ENCODE data around the gene TSPEAR. TPM values are rescaled to one million over a fixed set of nuclear protein-coding genes. Genes with fewer than 3 reads are reported as not detected.
A peak's percentile ranks its signal among the peaks of the same experiment; 100 is the strongest.

Gene TSPEAR
- total RNA-seq, 2 experiments from 2014 or later = not detected

DNA sequence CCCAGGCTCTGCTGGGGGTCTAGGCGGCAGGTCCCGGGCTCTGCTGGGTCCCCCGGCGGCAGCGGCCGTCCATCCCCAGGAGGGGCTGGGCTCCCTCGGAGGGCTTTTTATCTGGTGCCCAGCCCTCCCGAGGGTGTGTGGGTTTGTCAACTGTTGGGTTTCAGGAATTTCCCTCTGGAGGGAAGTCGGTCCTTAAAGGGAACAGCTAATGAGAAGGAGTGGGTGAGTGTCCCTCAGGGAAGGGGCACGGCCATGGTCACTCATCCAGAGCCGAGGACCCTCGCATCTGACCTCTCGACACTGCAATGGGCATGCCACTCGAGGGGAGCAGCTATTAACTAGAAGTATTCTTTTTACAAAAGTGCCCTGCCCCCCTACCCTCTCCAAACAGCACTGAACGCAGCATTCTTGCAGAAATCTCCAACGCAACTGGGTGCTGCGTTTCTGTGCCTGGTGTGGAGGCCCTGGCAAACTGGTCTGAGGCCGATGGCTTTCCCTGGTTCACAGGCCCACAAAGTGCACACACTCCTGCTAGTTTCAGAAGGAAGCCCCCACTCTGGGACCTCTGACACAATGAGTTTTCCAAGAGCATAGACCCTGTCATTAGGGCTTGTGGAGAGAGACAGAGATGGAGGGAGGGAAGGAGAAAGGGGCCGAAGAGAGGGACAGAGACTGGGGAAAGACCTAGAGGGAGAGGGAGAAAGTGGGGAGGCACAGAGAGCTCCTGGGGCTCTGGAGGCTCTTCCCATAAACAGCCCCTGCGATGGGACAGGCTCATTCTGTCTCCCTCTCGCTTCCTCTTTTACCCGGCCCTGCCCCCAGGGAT lies 1.0 kb upstream of the TSPEAR start:
- CTCF ChIA-PET = interaction anchor here (1.1 kb wide), 1 partner anchor 165 kb away, joined by 3 read pairs; no protein-coding TSS in a partner anchor
- DNase-seq = no peak
- no peaks in the 10 kb centered on the region for H3K36me3 Mint-ChIP-seq (ENCODE audit: low read depth)
- intact Hi-C loops (cut with micrococcal nuclease) = no loop called here
- H3K4me3 Mint-ChIP-seq = no peak overlapping the region
- H3K4me1 Mint-ChIP-seq (ENCODE audit: low read depth) = peaks cover 30% of the 10 kb centered on the region
- H3K27me3 Mint-ChIP-seq (ENCODE audit: low read depth) = peaks cover 62% of the 10 kb centered on the region
- no peak overlapping the region for H3K27ac Mint-ChIP-seq
- H3K9me3 Mint-ChIP-seq = no peaks in the 10 kb centered on the region

DNA sequence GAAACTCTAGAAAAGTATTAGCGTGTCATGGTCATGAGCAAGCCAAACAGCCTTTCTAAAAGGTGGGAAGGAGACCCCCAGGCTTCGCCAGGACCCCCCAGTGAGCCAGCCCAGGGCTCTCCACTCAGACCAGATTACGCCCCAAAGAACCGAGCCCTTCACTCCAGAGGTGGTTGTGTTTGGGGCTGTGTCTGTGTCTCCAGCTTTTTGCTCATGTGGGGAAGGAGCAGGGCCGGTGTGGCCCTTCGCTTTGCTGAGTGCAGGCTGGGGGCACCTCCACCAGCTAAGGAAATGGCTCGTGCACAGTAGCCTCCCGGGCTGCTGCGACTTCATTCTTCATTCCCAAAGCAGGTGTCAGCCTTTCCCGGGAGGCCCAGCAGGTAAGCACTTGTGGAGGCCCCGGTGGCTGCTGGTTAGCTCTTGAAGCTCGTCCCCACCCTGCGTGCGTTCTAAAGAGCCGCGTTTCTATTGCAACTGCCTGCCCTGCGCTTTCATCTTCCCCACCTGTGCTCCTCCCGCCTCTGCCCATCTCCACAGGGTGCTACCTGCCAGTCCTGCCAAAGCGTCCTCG lies 531 bp downstream of the TSPEAR start:
- CTCF ChIA-PET = interaction anchor here (0.9 kb wide), 1 partner anchor 31 kb away, joined by 3 read pairs; no protein-coding TSS in a partner anchor
- intact Hi-C loops (cut with micrococcal nuclease) = no loop called here
- Mint-ChIP-seq H3K4me3 (no peak overlapping the region), H3K9me3 (peaks cover 3% of the 10 kb centered on the region), H3K27me3 (ENCODE audit: low read depth) (peaks cover 77% of the 10 kb centered on the region), H3K36me3 (ENCODE audit: low read depth) (peaks cover 6% of the 10 kb centered on the region), H3K4me1 (ENCODE audit: low read depth) (peaks cover 34% of the 10 kb centered on the region), H3K27ac (no peak overlapping the region)
- DNase-seq = no peak

DNA sequence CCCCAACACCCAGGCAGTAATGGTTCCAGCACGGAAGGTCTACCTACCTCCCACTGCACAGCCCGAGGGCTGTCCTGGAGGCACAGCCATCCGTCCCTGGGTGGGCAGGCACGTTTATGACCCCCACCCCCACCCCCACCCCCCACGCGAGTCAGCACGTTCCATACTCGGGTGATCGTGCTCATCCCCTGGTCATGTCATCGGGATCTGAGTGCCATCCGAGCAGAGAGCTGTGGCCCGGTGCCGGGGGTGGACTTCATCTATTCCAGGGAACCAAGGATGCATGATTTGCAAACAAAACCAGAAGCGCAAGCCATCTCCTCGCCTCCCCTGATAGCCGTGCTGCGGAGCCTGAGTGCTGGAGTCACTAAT lies 1.1 kb downstream of the TSPEAR start:
- no peak for DNase-seq
- Mint-ChIP-seq H3K4me3 (no peak overlapping the region), H3K27ac (no peak overlapping the region), H3K4me1 (ENCODE audit: low read depth) (peaks cover 37% of the 10 kb centered on the region), H3K9me3 (peaks cover 6% of the 10 kb centered on the region), H3K36me3 (ENCODE audit: low read depth) (peaks cover 8% of the 10 kb centered on the region), H3K27me3 (ENCODE audit: low read depth) (peaks cover 80% of the 10 kb centered on the region)
- CTCF ChIA-PET = interaction anchor here (0.9 to 1.1 kb wide), 2 partner anchors 30 to 32 kb away, joined by 3 read pairs; no protein-coding TSS in a partner anchor
- intact Hi-C loops (cut with micrococcal nuclease) = no loop called here

DNA sequence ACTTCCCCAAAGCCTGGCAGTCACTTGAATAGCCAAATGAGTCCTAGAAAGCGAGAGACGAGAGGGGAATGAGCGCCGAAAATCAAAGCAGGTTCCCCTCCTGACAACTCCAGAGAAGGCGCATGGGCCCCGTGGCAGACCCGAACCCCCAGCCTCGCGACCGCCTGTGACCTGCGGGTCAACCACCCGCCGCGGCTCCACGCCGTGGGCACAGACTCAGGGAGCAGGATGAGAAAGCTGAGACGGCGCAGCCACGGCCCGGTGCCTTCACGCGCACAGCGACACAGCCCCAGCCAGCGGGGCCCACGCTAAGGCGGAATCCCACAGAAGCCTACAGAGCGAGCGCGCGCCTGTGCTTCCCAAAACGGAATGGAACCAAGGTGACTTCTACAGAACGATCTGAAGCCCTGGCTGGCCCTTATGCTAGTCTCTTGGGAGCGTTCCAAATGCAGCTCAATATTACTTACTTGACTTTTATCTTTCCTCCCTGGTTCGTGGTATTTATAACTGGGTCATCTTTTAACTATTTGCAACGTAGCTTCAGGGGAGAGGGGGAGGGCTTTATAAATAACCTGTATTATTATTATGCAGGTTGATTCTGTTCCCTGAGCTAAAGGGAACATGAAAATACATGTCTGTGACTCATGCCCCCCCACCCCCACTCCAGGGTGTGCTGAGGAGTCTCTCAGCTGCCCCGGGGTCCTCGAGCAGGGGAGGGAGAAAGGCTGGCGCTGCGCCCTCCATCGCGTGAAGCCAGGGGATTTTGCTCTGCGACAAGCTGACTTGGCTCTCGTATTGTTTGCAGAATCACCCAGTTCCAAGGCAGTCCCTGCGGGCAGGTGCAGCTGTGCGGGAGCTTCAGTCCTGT lies 1.7 kb downstream of the TSPEAR start:
- Mint-ChIP-seq H3K27me3 (ENCODE audit: low read depth) (peaks cover 84% of the 10 kb centered on the region), H3K4me3 (no peak overlapping the region), H3K9me3 (peaks cover 8% of the 10 kb centered on the region), H3K27ac (no peak overlapping the region), H3K36me3 (ENCODE audit: low read depth) (peaks cover 8% of the 10 kb centered on the region), H3K4me1 (ENCODE audit: low read depth) (peaks cover 37% of the 10 kb centered on the region)
- intact Hi-C loops (cut with micrococcal nuclease) = no loop called here
- peak; percentile 17 for DNase-seq
- CTCF ChIA-PET = interaction anchor here (0.9 to 1.1 kb wide), 2 partner anchors 31 to 33 kb away, joined by 3 read pairs; no protein-coding TSS in a partner anchor

DNA sequence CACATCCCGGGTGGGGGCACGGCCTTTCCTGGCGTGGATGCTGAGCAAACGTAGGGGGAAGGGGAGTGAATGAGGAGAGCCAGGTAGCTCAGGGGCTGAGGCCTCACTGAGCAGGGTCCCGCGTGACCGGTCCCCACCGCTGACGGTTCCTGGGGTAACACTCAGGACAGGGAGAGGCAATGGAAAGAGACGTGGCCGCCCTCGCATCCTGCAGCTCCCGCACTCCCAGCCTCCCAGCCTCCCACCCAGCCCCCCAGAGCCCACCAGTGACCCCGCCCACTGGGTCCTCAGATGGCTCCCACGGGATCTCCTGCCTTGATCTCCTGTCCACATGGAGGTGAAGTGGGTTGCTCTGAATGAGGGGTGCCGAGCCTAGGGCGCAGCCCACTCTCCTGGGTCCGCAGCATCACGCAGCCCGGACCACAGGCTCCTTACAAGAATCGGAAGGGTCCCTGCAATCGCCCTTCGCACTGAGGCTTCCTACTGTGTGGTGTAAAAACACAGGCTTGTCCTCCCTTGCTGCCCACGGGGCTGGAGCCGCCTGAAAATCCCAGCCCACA lies 2.4 kb downstream of the TSPEAR start:
- peaks cover 87% of the 10 kb centered on the region for H3K27me3 Mint-ChIP-seq (ENCODE audit: low read depth)
- peaks cover 37% of the 10 kb centered on the region for H3K4me1 Mint-ChIP-seq (ENCODE audit: low read depth)
- no peak overlapping the region for H3K27ac Mint-ChIP-seq

GRCh38 chr21:44708213-44708865 lies 3.0 kb downstream of the TSPEAR start:
- peaks cover 8% of the 10 kb centered on the region for H3K36me3 Mint-ChIP-seq (ENCODE audit: low read depth)
- no peak overlapping the region for H3K4me3 Mint-ChIP-seq
- no peak overlapping the region for H3K27ac Mint-ChIP-seq
- peaks cover 8% of the 10 kb centered on the region for H3K9me3 Mint-ChIP-seq
- no peak for DNase-seq
- CTCF ChIA-PET = no interaction called here
- peaks cover 82% of the 10 kb centered on the region for H3K27me3 Mint-ChIP-seq (ENCODE audit: low read depth)
- peaks cover 37% of the 10 kb centered on the region for H3K4me1 Mint-ChIP-seq (ENCODE audit: low read depth)
- intact Hi-C loops (cut with micrococcal nuclease) = no loop called here

More for the DNA sequence above, 2.4 kb downstream of the TSPEAR start:
- CTCF ChIA-PET = interaction anchor here (1.1 kb wide), 1 partner anchor 32 kb away, joined by 3 read pairs; no protein-coding TSS in a partner anchor
- Mint-ChIP-seq H3K9me3 (peaks cover 8% of the 10 kb centered on the region), H3K36me3 (ENCODE audit: low read depth) (peaks cover 8% of the 10 kb centered on the region), H3K4me3 (no peak overlapping the region)
- intact Hi-C loops (cut with micrococcal nuclease) = no loop called here
- DNase-seq = no peak

DNA sequence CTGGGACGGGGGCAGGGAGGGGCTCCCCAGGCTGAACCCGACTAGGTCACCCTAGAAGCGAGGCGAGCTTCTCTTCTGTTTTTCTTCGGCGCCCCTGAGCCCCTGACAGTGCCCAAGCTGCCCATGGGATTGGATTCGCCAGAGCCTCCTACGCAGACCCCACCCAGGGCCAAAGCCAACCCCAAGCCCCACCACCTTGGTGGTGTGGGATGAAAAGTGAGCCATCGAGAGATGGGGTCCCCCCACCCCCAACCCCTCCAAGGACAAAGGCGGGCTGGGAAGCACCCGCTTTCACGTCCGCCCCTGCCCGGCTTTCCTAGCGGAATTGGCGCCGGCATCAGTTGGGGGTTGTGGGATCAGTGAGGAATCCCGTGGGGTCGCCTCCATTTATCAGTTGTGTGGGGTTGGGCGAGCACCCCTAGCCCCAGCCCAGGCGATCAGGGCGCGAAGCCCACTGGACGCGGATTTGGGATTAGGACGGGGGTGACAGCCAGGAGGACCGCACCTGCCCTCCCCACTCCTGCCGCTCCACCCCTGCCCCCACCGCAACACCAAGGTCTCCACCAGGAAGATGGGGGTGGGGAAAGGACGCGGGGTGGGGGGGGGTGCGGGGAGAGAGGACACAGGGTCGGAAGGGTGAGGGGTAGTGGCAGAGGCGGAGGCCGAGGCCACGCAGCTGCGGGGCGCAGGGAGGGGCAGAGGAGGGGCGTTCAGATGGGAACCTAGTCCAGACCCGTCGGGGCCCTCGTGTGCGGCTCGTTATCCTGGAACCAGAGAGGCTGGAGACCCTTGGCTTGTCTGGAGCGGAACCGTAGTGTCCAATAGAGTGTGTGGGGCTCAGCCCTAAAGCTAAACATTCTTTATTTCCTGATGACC lies 4.4 kb downstream of the TSPEAR start:
- H3K36me3 Mint-ChIP-seq (ENCODE audit: low read depth) = peaks cover 8% of the 10 kb centered on the region
- H3K9me3 Mint-ChIP-seq = peaks cover 8% of the 10 kb centered on the region
- no peak overlapping the region for H3K4me3 Mint-ChIP-seq
- peaks cover 81% of the 10 kb centered on the region for H3K27me3 Mint-ChIP-seq (ENCODE audit: low read depth)
- H3K4me1 Mint-ChIP-seq (ENCODE audit: low read depth) = peaks cover 37% of the 10 kb centered on the region
- CTCF ChIA-PET = no interaction called here
- no peak overlapping the region for H3K27ac Mint-ChIP-seq
- no peak for DNase-seq
- intact Hi-C loops (cut with micrococcal nuclease) = no loop called here

- no peak for DNase-seq
- Mint-ChIP-seq H3K27me3 (ENCODE audit: low read depth) (peaks cover 81% of the 10 kb centered on the region), H3K27ac (no peak overlapping the region), H3K4me3 (no peak overlapping the region), H3K4me1 (ENCODE audit: low read depth) (peaks cover 35% of the 10 kb centered on the region), H3K9me3 (peaks cover 8% of the 10 kb centered on the region), H3K36me3 (ENCODE audit: low read depth) (peaks cover 8% of the 10 kb centered on the region)
- CTCF ChIA-PET = no interaction called here
- intact Hi-C loops (cut with micrococcal nuclease) = no loop called here
Measured at GRCh38 chr21:44706026-44706705, 5.2 kb downstream of the TSPEAR start.

DNA sequence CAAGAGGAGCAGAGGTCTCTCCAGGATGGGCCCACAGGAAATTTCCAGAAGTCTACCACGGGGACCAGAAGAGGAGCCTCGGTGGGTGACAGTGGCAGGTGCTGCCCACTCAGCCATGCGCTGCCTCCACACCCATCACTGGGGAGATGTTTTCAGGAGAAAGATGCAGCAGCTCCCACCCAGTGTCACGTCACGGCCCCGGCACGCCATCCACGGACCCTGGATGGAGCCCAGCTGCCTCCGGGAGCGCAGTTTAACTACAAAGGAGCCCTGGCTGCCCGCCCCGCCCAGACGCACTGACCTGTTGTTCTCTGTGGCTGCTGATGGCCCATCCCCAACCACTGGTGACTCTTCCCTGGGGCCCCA lies 6.8 kb downstream of the TSPEAR start:
- CTCF ChIA-PET = interaction anchor here (0.6 kb wide), 1 partner anchor 256 kb away, joined by 3 read pairs; no protein-coding TSS in a partner anchor
- intact Hi-C loops (cut with micrococcal nuclease) = no loop called here
- peaks cover 8% of the 10 kb centered on the region for H3K9me3 Mint-ChIP-seq
- peaks cover 74% of the 10 kb centered on the region for H3K27me3 Mint-ChIP-seq (ENCODE audit: low read depth)
- peaks cover 8% of the 10 kb centered on the region for H3K36me3 Mint-ChIP-seq (ENCODE audit: low read depth)
- no peak overlapping the region for H3K27ac Mint-ChIP-seq
- H3K4me1 Mint-ChIP-seq (ENCODE audit: low read depth) = peaks cover 22% of the 10 kb centered on the region
- DNase-seq = no peak
- no peak overlapping the region for H3K4me3 Mint-ChIP-seq

DNA sequence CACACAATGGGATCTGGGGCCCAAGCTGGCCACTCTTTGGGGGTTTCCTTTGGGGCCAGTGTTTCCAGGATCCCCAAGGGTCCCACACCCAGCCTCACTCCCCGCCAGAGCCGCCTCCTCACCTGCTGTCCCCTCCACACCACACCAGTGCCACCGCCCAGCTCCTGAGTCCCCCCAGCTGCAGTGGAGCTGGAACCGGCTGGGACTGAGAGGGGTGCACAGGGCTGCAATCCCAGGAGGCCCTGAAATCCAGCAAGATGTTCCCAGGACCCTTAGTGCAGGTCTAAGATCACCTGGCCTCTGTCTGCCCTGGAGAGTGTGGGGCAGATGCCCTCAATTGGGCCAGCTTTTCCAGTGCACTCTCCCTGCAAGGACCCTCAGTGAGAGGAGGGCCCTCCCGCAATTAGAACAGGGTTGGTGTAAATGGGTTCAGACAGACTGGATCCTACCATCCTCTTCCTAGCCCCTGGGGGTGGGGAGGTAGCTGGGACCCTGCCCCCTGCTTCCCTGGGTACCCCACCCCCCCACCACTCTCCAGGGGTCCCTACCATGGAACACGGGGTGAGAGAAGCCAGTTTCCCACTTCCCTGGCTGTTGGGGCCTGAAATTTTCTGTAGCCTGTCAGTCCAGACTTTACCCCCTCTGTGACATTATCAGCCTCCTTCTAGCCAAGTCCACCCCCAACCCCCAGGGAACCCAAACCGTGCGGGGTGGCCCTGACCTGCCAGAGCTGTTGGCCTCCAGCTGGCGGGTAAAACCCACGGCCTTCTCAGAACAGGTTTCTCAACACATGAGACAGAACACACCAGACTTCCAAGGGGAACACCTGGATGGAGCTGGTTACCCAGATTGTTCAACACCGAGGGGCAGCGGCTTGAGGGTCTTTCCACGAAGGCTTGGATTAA lies 7.4 kb downstream of the TSPEAR start:
- Mint-ChIP-seq H3K36me3 (ENCODE audit: low read depth) (peaks cover 8% of the 10 kb centered on the region), H3K4me1 (ENCODE audit: low read depth) (peaks cover 15% of the 10 kb centered on the region), H3K27ac (no peak overlapping the region), H3K9me3 (peaks cover 8% of the 10 kb centered on the region), H3K27me3 (ENCODE audit: low read depth) (peaks cover 71% of the 10 kb centered on the region), H3K4me3 (no peak overlapping the region)
- intact Hi-C loops (cut with micrococcal nuclease) = no loop called here
- DNase-seq = no peak
- CTCF ChIA-PET = interaction anchor here (0.9 kb wide), 1 partner anchor 23 kb away, joined by 3 read pairs; no protein-coding TSS in a partner anchor

Measured in activated naive CD4-positive, alpha-beta T cell treated with anti-CD3 and anti-CD28 coated beads for 36 hours (primary cell).